ENCODE results near the gene HSF5. TPM values are rescaled to one million over a fixed set of nuclear protein-coding genes. Genes with fewer than 3 reads are reported as not detected.

The HSF5 gene
- total RNA-seq, 4 donors from 2014 or later = 0.28 to 0.83 TPM; not detected in 2

- Histone ChIP-seq H3K4me1 (peaks cover 0 to 54% (median 6%) of the 10 kb centered on the region in 4 donors), H3K27ac (no peak overlapping the region), H3K9me3 (no peaks in the 10 kb centered on the region), H3K4me3 (no peak overlapping the region), H3K36me3 (no peaks in the 10 kb centered on the region), H3K27me3 (no peaks in the 10 kb centered on the region)
- no peak for TF ChIP-seq POLR2A (IDR thresholded peaks at IDR 0.05)
- TF ChIP-seq CTCF (IDR thresholded peaks at IDR 0.05) = no peak
- no peak for DNase-seq
Measured at GRCh38 chr17:58386708-58387107, 101.5 kb downstream of the HSF5 start.

GRCh38 chr17:58385359-58385899, 102.8 kb downstream of the HSF5 start:
- Histone ChIP-seq H3K4me3 (no peak overlapping the region), H3K4me1 (peaks cover 0 to 54% (median 7%) of the 10 kb centered on the region in 4 donors), H3K27me3 (no peaks in the 10 kb centered on the region), H3K9me3 (no peaks in the 10 kb centered on the region), H3K36me3 (no peaks in the 10 kb centered on the region), H3K27ac (no peak overlapping the region)
- TF ChIP-seq CTCF (IDR thresholded peaks at IDR 0.05) = no peak
- TF ChIP-seq POLR2A (IDR thresholded peaks at IDR 0.05) = no peak
- DNase-seq = no peak

GRCh38 chr17:58384897-58385296, 103.3 kb downstream of the HSF5 start:
- Histone ChIP-seq H3K36me3 (no peaks in the 10 kb centered on the region), H3K4me3 (no peak overlapping the region), H3K27ac (peak overlapping the region in 1 of 4 donors; percentile 40), H3K4me1 (peaks cover 0 to 58% (median 7%) of the 10 kb centered on the region in 4 donors), H3K27me3 (no peaks in the 10 kb centered on the region), H3K9me3 (no peaks in the 10 kb centered on the region)
- TF ChIP-seq CTCF (IDR thresholded peaks at IDR 0.05) (no peak), POLR2A (IDR thresholded peaks at IDR 0.05) (no peak)
- DNase-seq = no peak

GRCh38 chr17:58383892-58384462, 104.2 kb downstream of the HSF5 start:
- DNase-seq = no peak
- Histone ChIP-seq H3K27me3 (no peaks in the 10 kb centered on the region), H3K4me1 (peaks cover 0 to 65% (median 7%) of the 10 kb centered on the region in 4 donors), H3K4me3 (no peak overlapping the region), H3K9me3 (no peaks in the 10 kb centered on the region), H3K27ac (peak overlapping the region in 2 of 4 donors; percentile 1 to 40), H3K36me3 (no peaks in the 10 kb centered on the region)
- no peak for TF ChIP-seq CTCF (IDR thresholded peaks at IDR 0.05)
- no peak for TF ChIP-seq POLR2A (IDR thresholded peaks at IDR 0.05)

GRCh38 chr17:58382872-58383242, 105.4 kb downstream of the HSF5 start:
- Histone ChIP-seq H3K27ac (peak overlapping the region in 3 of 4 donors; percentile 12 to 66 (median 40)), H3K36me3 (no peaks in the 10 kb centered on the region), H3K4me3 (no peak overlapping the region), H3K4me1 (peaks cover 0 to 65% (median 6%) of the 10 kb centered on the region in 4 donors), H3K9me3 (no peaks in the 10 kb centered on the region), H3K27me3 (no peaks in the 10 kb centered on the region)
- DNase-seq = no peak
- TF ChIP-seq POLR2A (IDR thresholded peaks at IDR 0.05) = no peak

GRCh38 chr17:58382108-58382871, 105.9 kb downstream of the HSF5 start:
- peak overlapping the region in 3 of 4 donors; percentile 13 to 66 (median 40) for H3K27ac ChIP-seq

More at GRCh38 chr17:58382108-58382871, 105.9 kb downstream of the HSF5 start:
- DNase-seq = no peak
- TF ChIP-seq POLR2A (IDR thresholded peaks at IDR 0.05) (no peak), CTCF (IDR thresholded peaks at IDR 0.05) (no peak)
- H3K4me1 ChIP-seq = peaks cover 0 to 67% (median 6%) of the 10 kb centered on the region in 4 donors
- no peak overlapping the region for H3K4me3 ChIP-seq
- H3K36me3 ChIP-seq = no peaks in the 10 kb centered on the region
- H3K27me3 ChIP-seq = no peaks in the 10 kb centered on the region
- H3K9me3 ChIP-seq = no peaks in the 10 kb centered on the region

Measured in Peyer's patch (tissue), 4 donors.